Large intestine (tissue), 3 donors: ENCODE measurements around the gene IFNE. TPM values are rescaled to one million over a fixed set of nuclear protein-coding genes. Genes with fewer than 3 reads are reported as not detected.

ENCODE experiments used
- DNase-seq, 2 donors: peaks; one replicate each; pipeline versions ENCODE4 v3.0.0 to v3.0.0-alpha.2; 2013
- H3K27ac ChIP-seq: one replicate; pipeline ENCODE4 v1.5.1; 2013; ENCODE audit warnings: low read length
- H3K27me3 ChIP-seq: 2 replicates; pipeline ENCODE4 v1.6.1; 2013; ENCODE audit warnings: low read length; ENCODE audit not compliant: control insufficient read depth, insufficient read depth
- H3K36me3 ChIP-seq: 2 replicates; pipeline ENCODE4 v1.6.1; 2013; ENCODE audit warnings: low read length; ENCODE audit not compliant: control insufficient read depth, insufficient read depth
- H3K4me1 ChIP-seq: one replicate; pipeline ENCODE4 v1.6.1; 2013; ENCODE audit warnings: low read length; ENCODE audit not compliant: control insufficient read depth, insufficient read depth
- H3K4me3 ChIP-seq: one replicate; pipeline ENCODE4 v1.5.1; 2013; ENCODE audit warnings: low read length
- H3K9me3 ChIP-seq: one replicate; pipeline ENCODE4 v1.6.1; 2013; ENCODE audit warnings: mild to moderate bottlenecking, low read depth, low read length, moderate library complexity; ENCODE audit not compliant: control insufficient read depth
- WGBS: methylation state at CpG from one replicate; pipeline ENCODE4 v1.1.5; 2013; ENCODE audit warnings: low lambda C conversion rate; ENCODE audit not compliant: insufficient coverage; 5-methylcytosine and 5-hydroxymethylcytosine counted together
- polyA plus RNA-seq: library from polyadenylated mRNA; unstranded; fragments of 120-200 nt; gene quantifications from one replicate; pipeline ENCODE4 v1.2.1, GENCODE V29; 2013

IFNE gene
- polyA plus RNA-seq, 1 donor, result 1.8 TPM

- DNase-seq, result no peak
- no peaks in the 10 kb centered on the region for H3K4me1 ChIP-seq
Observed at GRCh38 chr9:21519855-21520434, 37.8 kb upstream of the IFNE start.

GRCh38 chr9:21516796-21517195 lies 34.7 kb upstream of the IFNE start:
- Histone ChIP-seq H3K27ac (no peak overlapping the region), H3K4me1 (no peaks in the 10 kb centered on the region), H3K4me3 (no peak overlapping the region), H3K9me3 (no peaks in the 10 kb centered on the region), H3K27me3 (no peaks in the 10 kb centered on the region), H3K36me3 (peaks cover 3% of the 10 kb centered on the region)
- 100% methylated on average over 1 of the region's 3 CpGs for WGBS
- no peak for DNase-seq

More at GRCh38 chr9:21519855-21520434, 37.8 kb upstream of the IFNE start:
- no peaks in the 10 kb centered on the region for H3K27me3 ChIP-seq
- no peak overlapping the region for H3K27ac ChIP-seq
- peaks cover 2% of the 10 kb centered on the region for H3K9me3 ChIP-seq
- no peaks in the 10 kb centered on the region for H3K36me3 ChIP-seq
- H3K4me3 ChIP-seq, result no peak overlapping the region
- 100% methylated on average over 1 of the region's 2 CpGs for WGBS

GRCh38 chr9:21513431-21513830 lies 31.3 kb upstream of the IFNE start:
- Histone ChIP-seq H3K4me3 (no peak overlapping the region), H3K36me3 (peaks cover 5% of the 10 kb centered on the region), H3K27ac (no peak overlapping the region), H3K4me1 (no peaks in the 10 kb centered on the region), H3K9me3 (no peaks in the 10 kb centered on the region), H3K27me3 (no peaks in the 10 kb centered on the region)
- DNase-seq, result no peak
- WGBS, result no CpG with 5 or more reads among the region's 1 CpG

- DNase-seq, result no peak
- Histone ChIP-seq H3K27ac (no peak overlapping the region), H3K27me3 (no peaks in the 10 kb centered on the region), H3K4me3 (no peak overlapping the region), H3K9me3 (no peaks in the 10 kb centered on the region), H3K36me3 (peaks cover 5% of the 10 kb centered on the region), H3K4me1 (peaks cover 9% of the 10 kb centered on the region)
- no CpG with 5 or more reads among the region's 1 CpG for WGBS
Observed at GRCh38 chr9:21510806-21511205, 28.7 kb upstream of the IFNE start.

GRCh38 chr9:21507483-21507790 lies 25.3 kb upstream of the IFNE start:
- peak overlapping the region; percentile 45 for H3K27ac ChIP-seq

GRCh38 chr9:21506626-21507482 lies 24.7 kb upstream of the IFNE start:
- Histone ChIP-seq H3K9me3 (no peaks in the 10 kb centered on the region), H3K4me1 (peaks cover 15% of the 10 kb centered on the region), H3K27me3 (no peaks in the 10 kb centered on the region), H3K27ac (peak overlapping the region; percentile 45), H3K36me3 (peaks cover 3% of the 10 kb centered on the region), H3K4me3 (no peak overlapping the region)
- 16% methylated on average over 2 of the region's 4 CpGs for WGBS
- peak; percentile 19 to 75 for DNase-seq

More at GRCh38 chr9:21507483-21507790, 25.3 kb upstream of the IFNE start:
- peaks cover 5% of the 10 kb centered on the region for H3K36me3 ChIP-seq
- DNase-seq, result no peak
- H3K9me3 ChIP-seq, result no peaks in the 10 kb centered on the region
- peaks cover 15% of the 10 kb centered on the region for H3K4me1 ChIP-seq
- H3K4me3 ChIP-seq, result no peak overlapping the region
- no CpG with 5 or more reads among the region's 3 CpGs for WGBS
- H3K27me3 ChIP-seq, result no peaks in the 10 kb centered on the region

- Histone ChIP-seq H3K4me1 (peaks cover 15% of the 10 kb centered on the region), H3K36me3 (no peaks in the 10 kb centered on the region), H3K27ac (peak overlapping the region; percentile 45), H3K9me3 (no peaks in the 10 kb centered on the region), H3K4me3 (no peak overlapping the region), H3K27me3 (no peaks in the 10 kb centered on the region)
- WGBS, result 90% methylated on average over 2 of the region's 10 CpGs
- no peak for DNase-seq
Observed at GRCh38 chr9:21505425-21506179, 23.5 kb upstream of the IFNE start.

GRCh38 chr9:21504894-21505293 lies 22.8 kb upstream of the IFNE start:
- Histone ChIP-seq H3K27me3 (no peaks in the 10 kb centered on the region), H3K27ac (no peak overlapping the region), H3K4me1 (peaks cover 15% of the 10 kb centered on the region), H3K36me3 (no peaks in the 10 kb centered on the region), H3K9me3 (no peaks in the 10 kb centered on the region), H3K4me3 (no peak overlapping the region)
- no peak for DNase-seq

GRCh38 chr9:21504113-21504512 lies 22.0 kb upstream of the IFNE start:
- no peaks in the 10 kb centered on the region for H3K9me3 ChIP-seq
- H3K4me3 ChIP-seq, result no peak overlapping the region
- no peaks in the 10 kb centered on the region for H3K27me3 ChIP-seq
- no CpG with 5 or more reads among the region's 2 CpGs for WGBS
- peaks cover 15% of the 10 kb centered on the region for H3K4me1 ChIP-seq
- H3K27ac ChIP-seq, result no peak overlapping the region
- DNase-seq, result no peak
- H3K36me3 ChIP-seq, result no peaks in the 10 kb centered on the region

- no peak for DNase-seq
- no peaks in the 10 kb centered on the region for H3K36me3 ChIP-seq
- WGBS, result 67% methylated on average over 1 of the region's 1 CpG
- H3K9me3 ChIP-seq, result no peaks in the 10 kb centered on the region
- H3K4me1 ChIP-seq, result peaks cover 11% of the 10 kb centered on the region
- H3K4me3 ChIP-seq, result no peak overlapping the region
- no peak overlapping the region for H3K27ac ChIP-seq
- H3K27me3 ChIP-seq, result no peaks in the 10 kb centered on the region
Observed at GRCh38 chr9:21502586-21502985, 20.5 kb upstream of the IFNE start.
